ENCODE results near the gene TNS4.
"Not testable (repeated sequence)": the region's sequence is repeated elsewhere in the genome, so short reads cannot be mapped to it uniquely, and the experiment has no call there.

Gene TNS4

GRCh38 chr17:40501499-40501911 is at the start of gene TNS4:
Gene TNS4, minus strand, starts transcription at chr17:40501623. Its CDS starts 5,198 bp downstream, at chr17:40496425.
- no peak for DNase-seq

GRCh38 chr17:40550608-40551007 is 49.2 kb upstream of the TNS4 start:
- DNase-seq, result no peak

- no peak for DNase-seq
Observed at GRCh38 chr17:40548982-40549685, 47.7 kb upstream of the TNS4 start.

GRCh38 chr17:40548491-40548981 is 47.1 kb upstream of the TNS4 start:
- no peak for DNase-seq

- no peak for DNase-seq
Observed at GRCh38 chr17:40547785-40548478, 46.5 kb upstream of the TNS4 start.

GRCh38 chr17:40547079-40547784 is 45.8 kb upstream of the TNS4 start:
- peak; percentile 70 for DNase-seq

- not testable (repeated sequence) for DNase-seq
Observed at GRCh38 chr17:40546497-40546896, 45.1 kb upstream of the TNS4 start.

- DNase-seq, result no peak
Observed at GRCh38 chr17:40545660-40546059, 44.2 kb upstream of the TNS4 start.

GRCh38 chr17:40542558-40543411 is 41.4 kb upstream of the TNS4 start:
- peak; percentile 50 for DNase-seq

- no peak for DNase-seq
Observed at GRCh38 chr17:40541873-40542557, 40.6 kb upstream of the TNS4 start.

- DNase-seq, result peak; percentile 78
Observed at GRCh38 chr17:40541060-40541872, 39.8 kb upstream of the TNS4 start.

- DNase-seq, result peak; percentile 58
Observed at GRCh38 chr17:40540448-40540847, 39.0 kb upstream of the TNS4 start.

GRCh38 chr17:40539711-40540411 is 38.4 kb upstream of the TNS4 start:
- DNase-seq, result no peak

GRCh38 chr17:40538936-40539705 is 37.7 kb upstream of the TNS4 start:
- DNase-seq, result no peak

GRCh38 chr17:40538019-40538935 is 36.9 kb upstream of the TNS4 start:
- DNase-seq, result no peak

- no peak for DNase-seq
Observed at GRCh38 chr17:40536295-40537171, 35.1 kb upstream of the TNS4 start.

GRCh38 chr17:40535924-40536294 is 34.5 kb upstream of the TNS4 start:
- no peak for DNase-seq

GRCh38 chr17:40535438-40535837 is 34.0 kb upstream of the TNS4 start:
- DNase-seq, result no peak

Measured in activated CD4-positive, alpha-beta T cell treated with anti-CD3 and anti-CD28 coated beads, Interleukin-2, amount 50 U/mL, for 1 hour (primary cell).